Caco-2 (cell line): ENCODE data around the gene SORL1-AS1.
"Not testable (repeated sequence)": the region's sequence is repeated elsewhere in the genome, so short reads cannot be mapped to it uniquely, and the experiment has no call there.

Source experiments
- BruUV-seq: library from RNA; stranded (reverse); fragments of 400-500 nt; replicated peaks from 2 replicates; lab custom pipeline; 2021; lab: Mats Ljungman, UMichigan
- CTCF ChIA-PET: fragments of 300-600 bp; sonication (Branson Sonifier 250); formaldehyde crosslinking; loops from one replicate; lab custom pipeline; 2022; ENCODE audit warnings: antibody characterized with exemption; lab: Charles Lee
- POLR2A ChIA-PET: fragments of 300-600 bp; sonication (Branson Sonifier 250); formaldehyde crosslinking; loops from one replicate; lab custom pipeline; 2022; ENCODE audit warnings: antibody characterized with exemption; lab: Charles Lee
- DNase-seq, 2 experiments: peaks; one replicate each; pipeline versions ENCODE4 v3.0.0 to v3.0.0-alpha.2; 2020 to 2022
- H3K27me3 ChIP-seq: replicated peaks from 2 replicates; pipeline ENCODE4 v1.6.0; 2011; ENCODE audit warnings: low read length; ENCODE audit not compliant: control insufficient read depth, insufficient read depth
- H3K36me3 ChIP-seq: 2 replicates; pipeline ENCODE4 v1.5.1; 2011; ENCODE audit warnings: low read length; ENCODE audit not compliant: control insufficient read depth, insufficient read depth
- H3K4me1 ChIP-seq: fragments of 250-450 bp; sonication (Bioruptor Pico); 2 replicates; pipeline ENCODE4 v1.5.1; 2020; ENCODE audit warnings: mild to moderate bottlenecking
- H3K4me3 ChIP-seq: 2 replicates; pipeline ENCODE4 v1.5.1; 2011; ENCODE audit warnings: low read depth, mild to moderate bottlenecking, control low read depth, low read length
- H3K9me3 ChIP-seq: fragments of 250-450 bp; sonication (Bioruptor Pico); 2 replicates; pipeline ENCODE4 v1.5.1; 2020; ENCODE audit warnings: mild to moderate bottlenecking, moderate library complexity
- H3K27ac Mint-ChIP-seq: one replicate; pipeline ENCODE4 v1.8.0; 2022; ENCODE audit warnings: mixed read lengths; ENCODE audit not compliant: unreplicated experiment
- H3K27me3 Mint-ChIP-seq: one replicate; pipeline ENCODE4 v1.8.0; 2022; ENCODE audit warnings: mixed read lengths; ENCODE audit not compliant: insufficient read depth, unreplicated experiment
- H3K36me3 Mint-ChIP-seq: one replicate; pipeline ENCODE4 v1.8.0; 2022; ENCODE audit warnings: mild to moderate bottlenecking, mixed read lengths; ENCODE audit not compliant: insufficient read depth, unreplicated experiment
- H3K4me1 Mint-ChIP-seq: one replicate; pipeline ENCODE4 v1.8.0; 2022; ENCODE audit warnings: low read depth, mixed read lengths; ENCODE audit not compliant: unreplicated experiment
- H3K4me3 Mint-ChIP-seq: one replicate; pipeline ENCODE4 v1.8.0; 2022; ENCODE audit warnings: mild to moderate bottlenecking, moderate library complexity, mixed read lengths; ENCODE audit not compliant: unreplicated experiment
- H3K9me3 Mint-ChIP-seq: one replicate; pipeline ENCODE4 v1.8.0; 2022; ENCODE audit warnings: mixed read lengths; ENCODE audit not compliant: unreplicated experiment
- CTCF ChIP-seq, 2 experiments: fragments of 200-600 bp in 1 of 2; IDR thresholded peaks; 1 replicate in 1 of 2; 2 replicates in 1 of 2; pipeline versions ENCODE4 v1.5.1 to v1.8.0; 2011 to 2022; ENCODE audit warnings: antibody characterized with exemption in 1 of 2, control low read depth in 1 of 2, inconsistent platforms in 1 of 2, low read depth in 1 of 2, low read length in 1 of 2, mild to moderate bottlenecking in 1 of 2, moderate library complexity in 1 of 2; ENCODE audit not compliant: insufficient read depth in 1 of 2, severe bottlenecking in 1 of 2, unreplicated experiment in 1 of 2
- intact Hi-C: fragments of 100-400 bp; cut with micrococcal nuclease; formaldehyde crosslinking; loops from one replicate; pipeline ENCODE4 v1.10.0; 2022; ENCODE audit not compliant: unreplicated experiment

The SORL1-AS1 gene

GRCh38 chr11:121410041-121410440, 42.7 kb downstream of the SORL1-AS1 start:
- H3K4me1 ChIP-seq, H3K27me3 ChIP-seq, POLR2A ChIA-PET, BruUV-seq, H3K9me3 ChIP-seq, DNase-seq, H3K36me3 Mint-ChIP-seq, H3K36me3 ChIP-seq, intact Hi-C loops, H3K4me3 Mint-ChIP-seq, H3K27ac Mint-ChIP-seq, H3K4me1 Mint-ChIP-seq, H3K4me3 ChIP-seq, CTCF ChIA-PET, H3K27me3 Mint-ChIP-seq, H3K9me3 Mint-ChIP-seq: not testable (repeated sequence)

GRCh38 chr11:121408830-121409229, 43.9 kb downstream of the SORL1-AS1 start:
- TF ChIP-seq CTCF (IDR thresholded peaks at IDR 0.05; ENCODE audit: insufficient read depth in 1 of 2, low read depth in 1 of 2, low read length in 1 of 2, severe bottlenecking in 1 of 2, unreplicated experiment in 1 of 2): no peak
- Mint-ChIP-seq H3K36me3 (no peaks in the 10 kb centered on the region), H3K4me1 (no peaks in the 10 kb centered on the region), H3K27ac (no peak overlapping the region), H3K9me3 (no peaks in the 10 kb centered on the region), H3K27me3 (peaks cover 5% of the 10 kb centered on the region), H3K4me3 (no peak overlapping the region)
- POLR2A ChIA-PET: no interaction called here
- H3K27me3 ChIP-seq: no peaks in the 10 kb centered on the region
- H3K4me3 ChIP-seq: no peak overlapping the region
- no peak for DNase-seq
- no peaks in the 10 kb centered on the region for H3K4me1 ChIP-seq
- CTCF ChIA-PET: interaction anchor here (0.6 kb wide), 1 partner anchor 274 kb away, joined by 4 read pairs; no protein-coding TSS in a partner anchor
- BruUV-seq: no TSS peak
- H3K36me3 ChIP-seq: no peaks in the 10 kb centered on the region
- intact Hi-C loops: no loop called here
- 0 out of 2 replicates have a peak, but pooled peaks cover 4% of the 10 kb centered on the region for H3K9me3 ChIP-seq

GRCh38 chr11:121406291-121406690, 46.5 kb downstream of the SORL1-AS1 start:
- H3K4me1 ChIP-seq: no peaks in the 10 kb centered on the region
- no peaks in the 10 kb centered on the region for H3K4me1 Mint-ChIP-seq
- intact Hi-C loops: no loop called here
- no peaks in the 10 kb centered on the region for H3K36me3 ChIP-seq
- H3K4me3 ChIP-seq: no peak overlapping the region
- ChIA-PET POLR2A (no interaction called here), CTCF (no interaction called here)
- no peak for TF ChIP-seq CTCF (IDR thresholded peaks at IDR 0.05; ENCODE audit: insufficient read depth in 1 of 2, low read depth in 1 of 2, low read length in 1 of 2, severe bottlenecking in 1 of 2, unreplicated experiment in 1 of 2)
- H3K27ac Mint-ChIP-seq: no peak overlapping the region
- H3K9me3 Mint-ChIP-seq: peaks cover 6% of the 10 kb centered on the region
- H3K9me3 ChIP-seq: 0 out of 2 replicates have a peak, but pooled peaks cover 8% of the 10 kb centered on the region
- no peaks in the 10 kb centered on the region for H3K36me3 Mint-ChIP-seq
- H3K27me3 Mint-ChIP-seq: peaks cover 3% of the 10 kb centered on the region
- no peaks in the 10 kb centered on the region for H3K27me3 ChIP-seq
- no peak for DNase-seq
- no peak overlapping the region for H3K4me3 Mint-ChIP-seq
- BruUV-seq: no TSS peak

- Histone ChIP-seq H3K27me3 (no peaks in the 10 kb centered on the region), H3K4me1 (no peaks in the 10 kb centered on the region), H3K9me3 (0 out of 2 replicates have a peak, but pooled peaks cover 13% of the 10 kb centered on the region), H3K4me3 (no peak overlapping the region), H3K36me3 (no peaks in the 10 kb centered on the region)
- ChIA-PET POLR2A (no interaction called here), CTCF (interaction anchor here (0.7 kb wide), 1 partner anchor 269 kb away, joined by 3 read pairs; no protein-coding TSS in a partner anchor)
- DNase-seq: no peak
- Mint-ChIP-seq H3K4me3 (no peak overlapping the region), H3K4me1 (no peaks in the 10 kb centered on the region), H3K27me3 (peaks cover 3% of the 10 kb centered on the region), H3K9me3 (peaks cover 6% of the 10 kb centered on the region), H3K36me3 (no peaks in the 10 kb centered on the region), H3K27ac (no peak overlapping the region)
- intact Hi-C loops: no loop called here
- no peak for TF ChIP-seq CTCF (IDR thresholded peaks at IDR 0.05; ENCODE audit: insufficient read depth in 1 of 2, low read depth in 1 of 2, low read length in 1 of 2, severe bottlenecking in 1 of 2, unreplicated experiment in 1 of 2)
- BruUV-seq: no TSS peak
These were observed 47.1 kb downstream of the SORL1-AS1 start for GRCh38 chr11:121405646-121406045.
